B cell (primary cell): ENCODE data around the gene ACSM6. TPM values are rescaled to one million over a fixed set of nuclear protein-coding genes. Genes with fewer than 3 reads are reported as not detected.
A peak's percentile ranks its signal among the peaks of the same experiment; 100 is the strongest.
"Not testable (repeated sequence)": the region's sequence is repeated elsewhere in the genome, so short reads cannot be mapped to it uniquely, and the experiment has no call there.

ENCODE experiments used
- ATAC-seq: fragments of 200-7000 bp; cut with Tn5 transposase; one replicate; pipeline ENCODE4 v1.10.0; 2021; ENCODE audit warnings: low read depth, mild to moderate bottlenecking, moderate number of reproducible peaks, moderate library complexity
- CTCF ChIA-PET: fragments of 350-600 bp; sonication (Branson Sonifier 250); formaldehyde crosslinking; loops from one replicate; lab custom pipeline; 2021; ENCODE audit warnings: antibody characterized with exemption, inconsistent platforms; lab: Charles Lee
- POLR2A ChIA-PET: fragments of 350-600 bp; sonication (Branson Sonifier 250); formaldehyde crosslinking; loops from one replicate; lab custom pipeline; 2021; ENCODE audit warnings: antibody characterized with exemption; lab: Charles Lee
- DNase-seq: peaks from one replicate; pipeline ENCODE4 v3.0.0; 2013
- H2AFZ ChIP-seq: 2 replicates; pipeline ENCODE4 v1.6.1; 2012; ENCODE audit warnings: mild to moderate bottlenecking, low read depth, low read length; ENCODE audit not compliant: insufficient read depth, poor library complexity, severe bottlenecking
- H3K27ac ChIP-seq, 2 donors: 1 replicate in 1 of 2; 2 replicates in 1 of 2; pipeline ENCODE4 v1.5.1; 2012 to 2013; ENCODE audit warnings: low read length in 2 of 2, mild to moderate bottlenecking in 2 of 2, moderate library complexity in 1 of 2
- H3K27me3 ChIP-seq, 4 experiments: fragments of 200-600 bp in 1 of 4; sonication (generic) in 1 of 4; replicated peaks in 1 of 4; 1 replicate in 2 of 4; 2 replicates in 2 of 4; pipeline versions ENCODE4 v1.6.1 to v1.7.0; 2013 to 2016; ENCODE audit warnings: low read length in 3 of 4, mild to moderate bottlenecking in 2 of 4, mixed read lengths in 1 of 4, moderate library complexity in 1 of 4; ENCODE audit not compliant: insufficient read depth in 4 of 4, control insufficient read depth in 3 of 4; ENCODE audit errors: control extremely low read depth in 1 of 4
- H3K36me3 ChIP-seq, 2 experiments: replicated peaks in 1 of 2; 1 replicate in 1 of 2; 2 replicates in 1 of 2; pipeline versions ENCODE4 v1.6.1 to v1.7.1; 2013; ENCODE audit warnings: low read length in 1 of 2; ENCODE audit not compliant: insufficient read depth in 2 of 2, control insufficient read depth in 1 of 2; ENCODE audit errors: control extremely low read depth in 1 of 2, extremely low read depth in 1 of 2
- H3K4me1 ChIP-seq, 2 donors: fragments of 200-600 bp in 1 of 2; sonication (generic) in 1 of 2; 1 replicate in 1 of 2; 2 replicates in 1 of 2; pipeline versions ENCODE4 v1.5.1 to v1.6.1; 2013 to 2017; ENCODE audit warnings: low read length in 2 of 2; ENCODE audit not compliant: control insufficient read depth in 2 of 2, insufficient read depth in 2 of 2
- H3K4me2 ChIP-seq: replicated peaks from 2 replicates; pipeline ENCODE3; 2012; ENCODE audit warnings: mild to moderate bottlenecking, low read depth, low read length; ENCODE audit not compliant: poor library complexity, severe bottlenecking
- H3K4me3 ChIP-seq, 5 experiments: fragments of 200-600 bp in 1 of 5; sonication (generic) in 1 of 5; 1 replicate in 3 of 5; 2 replicates in 2 of 5; pipeline versions ENCODE4 v1.5.1 to v1.7.0; 2011 to 2016; ENCODE audit warnings: low read length in 4 of 5, mild to moderate bottlenecking in 4 of 5, low read depth in 2 of 5, control low read depth in 1 of 5, moderate library complexity in 1 of 5; ENCODE audit not compliant: insufficient read depth in 1 of 5; ENCODE audit errors: control extremely low read depth in 1 of 5, extremely low read depth in 1 of 5
- H3K79me2 ChIP-seq: fragments of 200-600 bp; sonication (generic); one replicate; pipeline ENCODE4 v1.6.0; 2016; ENCODE audit warnings: low read length; ENCODE audit not compliant: control insufficient read depth, insufficient read depth
- H3K9ac ChIP-seq: fragments of 200-600 bp; sonication (generic); 2 replicates; pipeline ENCODE4 v1.6.1; 2017; ENCODE audit warnings: mild to moderate bottlenecking, low read length, moderate library complexity
- H3K9me3 ChIP-seq, 3 donors: one replicate each; pipeline versions ENCODE4 v1.6.1 to v1.7.1; 2013; ENCODE audit warnings: low read length in 2 of 3; ENCODE audit not compliant: control insufficient read depth in 2 of 3, insufficient read depth in 1 of 3; ENCODE audit errors: control extremely low read depth in 1 of 3
- H4K20me1 ChIP-seq: 2 replicates; pipeline ENCODE4 v1.6.0; 2012; ENCODE audit warnings: mild to moderate bottlenecking, low read length; ENCODE audit not compliant: insufficient read depth, control insufficient read depth, poor library complexity, severe bottlenecking
- H3K27ac Mint-ChIP-seq: one replicate; pipeline ENCODE4 v1.8.0; 2021; ENCODE audit warnings: mixed read lengths
- H3K27me3 Mint-ChIP-seq: one replicate; pipeline ENCODE4 v1.8.0; 2021; ENCODE audit warnings: mixed read lengths
- H3K4me1 Mint-ChIP-seq: one replicate; pipeline ENCODE4 v1.8.0; 2021; ENCODE audit warnings: mixed read lengths
- H3K4me3 Mint-ChIP-seq: one replicate; pipeline ENCODE4 v1.8.0; 2021; ENCODE audit warnings: mixed read lengths
- H3K9me3 Mint-ChIP-seq: one replicate; pipeline ENCODE4 v1.8.0; 2022; ENCODE audit warnings: mixed read lengths; ENCODE audit not compliant: insufficient read depth
- CTCF ChIP-seq: fragments of 200-600 bp; IDR thresholded peaks from one replicate; pipeline ENCODE4 v1.8.0; 2022; ENCODE audit warnings: antibody characterized with exemption, mild to moderate bottlenecking
- EZH2 ChIP-seq: IDR thresholded peaks from 2 replicates; pipeline ENCODE4 v1.6.1; 2012; ENCODE audit warnings: borderline replicate concordance, low read depth, mild to moderate bottlenecking, moderate library complexity, low read length; ENCODE audit not compliant: insufficient read depth, poor library complexity, severe bottlenecking
- WGBS: methylation state at CpG from one replicate; pipeline ENCODE4 v1.1.5; 2013; ENCODE audit warnings: missing lambda C conversion rate; ENCODE audit not compliant: insufficient coverage; 5-methylcytosine and 5-hydroxymethylcytosine counted together
- intact Hi-C: fragments of 100-400 bp; cut with micrococcal nuclease; formaldehyde crosslinking; loops from one replicate; pipeline ENCODE4 v1.10.0; 2022
- polyA plus RNA-seq: library from polyadenylated mRNA; depleted of rRNA; stranded (reverse); fragments of >200 nt; gene quantifications from 2 replicates; pipeline ENCODE4 v1.2.3, GENCODE V29; 2012
- total RNA-seq, 2 donors: library from RNA; stranded (reverse); fragments of 120-200 nt in 1 of 2; gene quantifications; 1 replicate in 1 of 2; 2 replicates in 1 of 2; pipeline versions ENCODE4 v1.2.3 to v1.2.4, GENCODE V29; 2013 to 2022

Gene ACSM6
- total and polyA plus RNA-seq, 2 donors (not counting 1 experiment from before 2014, with no cell fraction given): not detected

GRCh38 chr10:95229724-95230627 lies 35.9 kb downstream of the ACSM6 start:
- Mint-ChIP-seq H3K4me3 (peak overlapping the region; percentile 92), H3K27me3 (no peaks in the 10 kb centered on the region), H3K27ac (peak overlapping the region; percentile 91), H3K4me1 (peaks cover 14% of the 10 kb centered on the region), H3K9me3 (no peaks in the 10 kb centered on the region)
- no peak for ATAC-seq
- intact Hi-C loops: no loop called here
- Histone ChIP-seq H4K20me1 (no peaks in the 10 kb centered on the region), H3K79me2 (peaks cover 4% of the 10 kb centered on the region), H3K4me1 (peaks cover 6 to 15% of the 10 kb centered on the region in 2 donors), H3K4me3 (peak overlapping the region; percentile 41 to 82 (median 78)), H2AFZ (peak overlapping the region; percentile 89), H3K27me3 (no peaks in the 10 kb centered on the region), H3K36me3 (peaks cover 1 to 21% of the 10 kb centered on the region in 2 experiments), H3K9ac (peak overlapping the region; percentile 69), H3K9me3 (no peaks in the 10 kb centered on the region), H3K4me2 (peak overlapping the region; percentile 87), H3K27ac (peak overlapping the region in 1 of 2 donors; percentile 68)
- ChIA-PET POLR2A (interaction anchor here (0.9 kb wide), 1 partner anchor 17 kb away, joined by 3 read pairs; no protein-coding TSS in a partner anchor), CTCF (interaction anchor here (1.0 kb wide), 1 partner anchor 17 kb away, joined by 3 read pairs; no protein-coding TSS in a partner anchor)
- no peak for DNase-seq
- 91% methylated on average over 4 of the region's 10 CpGs for WGBS
- TF ChIP-seq EZH2 (no peak), CTCF (no peak)

- H4K20me1 ChIP-seq, H3K79me2 ChIP-seq, H3K9me3 Mint-ChIP-seq, H3K27me3 Mint-ChIP-seq, H3K9me3 ChIP-seq, intact Hi-C loops, H3K27me3 ChIP-seq: not testable (repeated sequence)
- Histone ChIP-seq H3K36me3 (peaks cover 1 to 24% of the 10 kb centered on the region in 2 experiments), H3K9ac (peak overlapping the region; percentile 69), H2AFZ (peak overlapping the region; percentile 89), H3K4me2 (peak overlapping the region; percentile 87), H3K27ac (peak overlapping the region; percentile 55 to 68), H3K4me1 (peaks cover 8 to 19% of the 10 kb centered on the region in 2 donors), H3K4me3 (peak overlapping the region; percentile 41 to 82 (median 78))
- 22% methylated on average over 32 of the region's 36 CpGs for WGBS
- POLR2A ChIA-PET: interaction anchor here (0.9 kb wide), 1 partner anchor 16 kb away, joined by 3 read pairs; no protein-coding TSS in a partner anchor
- Mint-ChIP-seq H3K4me3 (peak overlapping the region; percentile 92), H3K27ac (peak overlapping the region; percentile 91), H3K4me1 (peaks cover 21% of the 10 kb centered on the region)
- CTCF ChIA-PET: interaction anchor here (1.0 to 1.4 kb wide), 4 partner anchors 11 to 132 kb away, joined by 3 to 4 read pairs (median 3); no protein-coding TSS in a partner anchor
- peak; percentile 85 for ATAC-seq
- DNase-seq: peak; percentile 85
Measured at GRCh38 chr10:95230677-95231586, 36.9 kb downstream of the ACSM6 start.
